Gastrocnemius medialis (tissue), 4 donors: ENCODE measurements around the gene PROSER2. TPM values are rescaled to one million over a fixed set of nuclear protein-coding genes. Genes with fewer than 3 reads are reported as not detected.

Source experiments
- ATAC-seq, 2 donors: fragments of 150-250 bp; one replicate each; pipeline ENCODE4 v1.9.1; 2016
- DNase-seq, 2 donors: peaks; one replicate each; pipeline ENCODE4 v3.0.0-alpha.2; 2019
- H3K27ac ChIP-seq, 4 donors: fragments of 200-600 bp; sonication (generic); 1 replicate in 1 of 4; 2 replicates in 3 of 4; pipeline ENCODE4 v1.5.1; 2016 to 2018; ENCODE audit warnings: mild to moderate bottlenecking in 2 of 4, moderate library complexity in 1 of 4
- H3K27me3 ChIP-seq, 3 donors: fragments of 200-600 bp; sonication (generic) in 2 of 3; 1 replicate in 1 of 3; 2 replicates in 2 of 3; pipeline versions ENCODE4 v1.5.1 to v1.6.0; 2016 to 2019; ENCODE audit warnings: mild to moderate bottlenecking in 1 of 3, moderate library complexity in 1 of 3
- H3K36me3 ChIP-seq, 2 donors: fragments of 200-600 bp; sonication (generic) in 1 of 2; one replicate each; pipeline ENCODE4 v1.5.1; 2017 to 2018
- H3K4me1 ChIP-seq, 2 donors: fragments of 200-600 bp; sonication (generic) in 1 of 2; one replicate each; pipeline ENCODE4 v1.5.1; 2016 to 2017; ENCODE audit warnings: mild to moderate bottlenecking in 2 of 2
- H3K4me3 ChIP-seq, 4 donors: fragments of 200-600 bp; sonication (generic) in 3 of 4; 1 replicate in 1 of 4; 2 replicates in 3 of 4; pipeline ENCODE4 v1.5.1; 2016 to 2019; ENCODE audit warnings: mild to moderate bottlenecking in 2 of 4
- H3K9me3 ChIP-seq, 3 donors: fragments of 200-600 bp; sonication (generic) in 2 of 3; 1 replicate in 1 of 3; 2 replicates in 2 of 3; pipeline ENCODE4 v1.5.1; 2016 to 2019
- POLR2A ChIP-seq, 2 donors: fragments of 450-650 bp; IDR thresholded peaks; one replicate each; pipeline ENCODE4 v1.6.1; 2017; ENCODE audit warnings: antibody characterized with exemption in 2 of 2, mild to moderate bottlenecking in 2 of 2, moderate library complexity in 2 of 2
- in situ Hi-C, 4 donors: fragments of 200-750 bp; cut with MboI; loops; one replicate each; pipeline versions ENCODE4 v1.15.0 to v1.8.0; 2017; ENCODE audit warnings: low sequenced_read_pairs in 4 of 4
- intact Hi-C: fragments of 100-400 bp; cut with DNase I; formaldehyde crosslinking; loops from one replicate; pipeline ENCODE4 v1.15.1; 2023; ENCODE audit warnings: low total_unique reads
- total RNA-seq, 4 donors: library from RNA; depleted of rRNA; stranded (reverse); fragments of >200 nt; gene quantifications; one replicate each; pipeline versions ENCODE4 v1.1.0 to v1.2.3, GENCODE V29; 2016
- TF ChIP-seq, protein P1 (sequence below), 5 experiments: fragments of 450-650 bp in 3 of 5; fragments of 200-600 bp in 2 of 5; sonication (generic) in 2 of 5; IDR thresholded peaks in 4 of 5; conservative IDR thresholded peaks in 1 of 5; 1 replicate in 4 of 5; 2 replicates in 1 of 5; pipeline ENCODE4 v1.5.1; 2016 to 2019; ENCODE audit warnings: antibody characterized with exemption in 5 of 5, mild to moderate bottlenecking in 3 of 5, moderate library complexity in 3 of 5

The PROSER2 gene
- total RNA-seq, 4 donors from 2014 or later, result 0.88 to 3.4 (median 1.4) TPM

DNA sequence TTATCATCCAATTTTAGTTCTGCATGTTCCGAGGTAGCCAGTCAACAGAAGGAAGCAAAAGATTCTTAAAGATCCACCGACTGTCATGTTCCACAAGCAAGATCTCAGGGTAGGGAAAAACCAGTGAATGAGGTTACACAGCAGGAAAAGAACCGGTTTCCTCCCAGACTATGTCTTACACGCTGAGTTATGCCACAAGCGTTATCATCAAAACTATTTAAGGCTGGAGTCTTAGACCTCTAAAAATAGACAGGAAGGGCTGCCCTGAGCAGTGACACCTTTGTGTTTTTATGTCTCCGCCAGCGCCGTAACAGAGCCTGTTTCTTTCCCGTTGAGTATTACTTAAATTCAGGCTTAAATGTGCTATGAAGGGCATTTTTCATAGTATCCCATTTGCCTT is 48.3 kb downstream of the PROSER2 start:
- ATAC-seq (peak; percentile 47 to 67), DNase-seq (no peak)
- in situ Hi-C loops, result no loop called here
- intact Hi-C loops, result no loop called here
- peaks cover 0 to 7% (median 0%) of the 10 kb centered on the region in 3 donors for H3K27me3 ChIP-seq
- H3K4me1 ChIP-seq, result peaks cover 19 to 26% of the 10 kb centered on the region in 2 donors
- no peak overlapping the region for H3K4me3 ChIP-seq
- no peaks in the 10 kb centered on the region for H3K9me3 ChIP-seq
- TF ChIP-seq, protein P1, sequence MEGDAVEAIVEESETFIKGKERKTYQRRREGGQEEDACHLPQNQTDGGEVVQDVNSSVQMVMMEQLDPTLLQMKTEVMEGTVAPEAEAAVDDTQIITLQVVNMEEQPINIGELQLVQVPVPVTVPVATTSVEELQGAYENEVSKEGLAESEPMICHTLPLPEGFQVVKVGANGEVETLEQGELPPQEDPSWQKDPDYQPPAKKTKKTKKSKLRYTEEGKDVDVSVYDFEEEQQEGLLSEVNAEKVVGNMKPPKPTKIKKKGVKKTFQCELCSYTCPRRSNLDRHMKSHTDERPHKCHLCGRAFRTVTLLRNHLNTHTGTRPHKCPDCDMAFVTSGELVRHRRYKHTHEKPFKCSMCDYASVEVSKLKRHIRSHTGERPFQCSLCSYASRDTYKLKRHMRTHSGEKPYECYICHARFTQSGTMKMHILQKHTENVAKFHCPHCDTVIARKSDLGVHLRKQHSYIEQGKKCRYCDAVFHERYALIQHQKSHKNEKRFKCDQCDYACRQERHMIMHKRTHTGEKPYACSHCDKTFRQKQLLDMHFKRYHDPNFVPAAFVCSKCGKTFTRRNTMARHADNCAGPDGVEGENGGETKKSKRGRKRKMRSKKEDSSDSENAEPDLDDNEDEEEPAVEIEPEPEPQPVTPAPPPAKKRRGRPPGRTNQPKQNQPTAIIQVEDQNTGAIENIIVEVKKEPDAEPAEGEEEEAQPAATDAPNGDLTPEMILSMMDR (IDR thresholded peaks at IDR 0.05 in 4 of 5, conservative IDR thresholded peaks at IDR 0.05 in 1 of 5), result no peak
- TF ChIP-seq POLR2A (IDR thresholded peaks at IDR 0.05), result no peak
- no peaks in the 10 kb centered on the region for H3K36me3 ChIP-seq
- peak overlapping the region in 2 of 4 donors; percentile 40 to 47 for H3K27ac ChIP-seq

DNA sequence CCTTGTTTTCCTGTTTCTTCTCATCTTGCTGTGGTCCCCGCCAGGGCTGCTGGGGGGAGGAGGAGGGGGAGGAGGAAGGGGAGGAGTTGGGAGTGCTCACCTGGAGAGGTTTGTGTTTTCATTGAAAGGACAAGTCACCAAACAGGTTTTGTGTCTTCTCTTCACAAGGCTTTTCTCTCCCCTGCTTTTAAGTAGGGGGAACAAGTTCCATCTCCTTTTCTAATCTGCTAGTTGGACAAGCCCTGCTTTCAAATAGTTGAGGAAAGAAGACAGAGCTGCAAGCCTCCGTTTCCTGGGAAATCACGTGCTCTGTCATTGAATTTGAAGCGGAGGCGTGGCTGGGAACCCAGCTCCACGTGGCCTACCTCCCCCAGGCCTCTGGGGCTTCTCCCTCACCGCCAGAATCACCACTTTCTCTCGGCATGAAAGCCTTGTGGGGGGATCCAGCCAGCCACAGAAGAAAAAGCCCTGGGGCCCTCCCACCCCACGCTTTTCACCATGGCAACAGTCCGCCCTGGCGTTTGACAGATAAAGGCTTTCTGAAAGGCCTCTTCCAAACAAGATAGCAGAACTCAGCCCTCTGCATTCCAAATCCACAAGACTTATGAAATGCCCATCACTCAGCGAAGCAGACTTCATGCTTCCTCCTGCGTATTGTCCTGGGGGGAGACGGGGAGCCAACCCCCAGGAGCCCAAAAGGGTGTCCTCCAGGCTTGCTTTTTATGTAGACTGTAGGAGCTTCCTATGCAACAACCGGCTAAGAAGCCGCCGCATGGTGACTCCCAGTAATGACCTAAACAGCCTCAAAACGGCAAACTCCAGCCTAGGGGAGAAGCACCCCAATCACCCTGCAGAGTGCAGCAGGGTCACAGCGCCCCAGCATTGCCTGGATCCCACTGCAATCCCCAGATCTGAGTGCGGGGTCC is 51.7 kb downstream of the PROSER2 start:
- no peak overlapping the region for H3K4me3 ChIP-seq
- H3K27ac ChIP-seq, result peak overlapping the region in 2 of 4 donors; percentile 24 to 43
- peaks cover 19 to 26% of the 10 kb centered on the region in 2 donors for H3K4me1 ChIP-seq
- TF ChIP-seq, protein P1 (IDR thresholded peaks at IDR 0.05 in 4 of 5, conservative IDR thresholded peaks at IDR 0.05 in 1 of 5), result no peak
- TF ChIP-seq POLR2A (IDR thresholded peaks at IDR 0.05), result no peak
- no peaks in the 10 kb centered on the region for H3K36me3 ChIP-seq
- no peak for ATAC-seq
- in situ Hi-C loops (no loop called here), intact Hi-C loops (no loop called here)
- no peaks in the 10 kb centered on the region for H3K9me3 ChIP-seq
- no peaks in the 10 kb centered on the region for H3K27me3 ChIP-seq
- no peak for DNase-seq

DNA sequence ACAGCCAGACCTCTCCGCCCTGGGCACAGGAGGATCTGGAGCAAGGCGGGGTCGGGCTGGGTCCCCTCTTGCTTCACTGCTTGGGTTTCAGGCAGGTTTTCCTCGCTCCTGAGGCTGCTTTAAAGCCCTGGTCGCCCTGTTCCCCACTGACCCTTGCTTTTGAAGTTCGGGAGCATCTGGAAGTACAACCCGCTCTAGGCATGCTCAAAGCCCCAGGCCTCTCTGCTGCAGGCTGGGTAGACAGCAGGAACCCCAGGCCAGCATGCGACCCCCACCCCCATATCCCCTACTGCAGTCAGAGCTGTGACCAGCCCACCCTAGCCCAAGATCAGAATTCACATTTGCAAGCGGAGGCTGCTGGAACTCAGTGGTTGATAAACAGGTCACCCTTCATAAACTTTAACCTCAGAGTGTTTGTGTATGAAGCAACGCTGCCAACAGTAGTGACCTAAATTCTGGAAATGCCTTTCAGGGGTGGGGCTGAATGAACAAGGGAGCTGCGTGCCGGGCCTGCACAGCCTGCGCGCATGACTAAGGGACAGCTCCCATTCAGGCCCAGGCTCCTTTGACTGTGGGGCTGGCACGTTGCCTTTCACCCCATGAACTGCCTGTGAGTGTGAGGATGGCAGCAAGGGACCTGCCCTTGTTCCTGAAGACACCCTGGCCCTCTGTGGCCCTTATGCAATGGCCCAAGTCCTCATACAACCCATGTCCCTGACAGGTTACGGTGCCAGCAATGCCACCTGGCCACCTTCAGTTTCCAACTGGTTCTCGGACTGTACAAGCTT is 52.5 kb downstream of the PROSER2 start:
- Histone ChIP-seq H3K27ac (peak overlapping the region in 3 of 4 donors; percentile 24 to 49 (median 41)), H3K4me3 (no peak overlapping the region), H3K9me3 (no peaks in the 10 kb centered on the region), H3K27me3 (no peaks in the 10 kb centered on the region), H3K36me3 (no peaks in the 10 kb centered on the region), H3K4me1 (peaks cover 15 to 26% of the 10 kb centered on the region in 2 donors)
- TF ChIP-seq, protein P1 (IDR thresholded peaks at IDR 0.05 in 4 of 5, conservative IDR thresholded peaks at IDR 0.05 in 1 of 5), result no peak
- TF ChIP-seq POLR2A (IDR thresholded peaks at IDR 0.05), result no peak
- in situ Hi-C loops, result no loop called here
- intact Hi-C loops, result no loop called here
- DNase-seq, result peak; percentile 74 to 88
- peak; percentile 83 to 86 for ATAC-seq

DNA sequence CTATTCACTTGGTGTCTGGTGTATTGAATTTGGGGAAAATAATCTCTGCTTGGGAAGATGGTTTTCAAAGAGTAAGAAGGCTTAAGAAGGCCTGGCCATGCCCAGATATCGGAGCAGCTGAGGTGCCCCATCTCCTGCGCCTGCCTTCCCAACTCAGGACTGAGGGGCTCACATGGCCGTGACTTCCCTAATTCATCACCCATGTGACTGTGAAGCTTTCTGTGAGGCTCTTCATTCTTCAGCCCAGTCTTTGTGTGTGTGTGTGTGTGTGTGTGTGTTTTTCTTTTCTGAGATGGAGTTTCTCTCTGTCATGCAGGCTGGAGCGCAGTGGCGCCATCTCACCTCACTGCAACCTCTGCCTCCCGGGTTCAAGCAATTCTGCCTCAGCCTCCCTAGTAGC is 53.2 kb downstream of the PROSER2 start:
- DNase-seq (no peak), ATAC-seq (no peak)
- no peak overlapping the region for H3K4me3 ChIP-seq
- in situ Hi-C loops (no loop called here), intact Hi-C loops (no loop called here)
- no peaks in the 10 kb centered on the region for H3K36me3 ChIP-seq
- peak overlapping the region in 3 of 4 donors; percentile 24 to 49 (median 41) for H3K27ac ChIP-seq
- no peaks in the 10 kb centered on the region for H3K27me3 ChIP-seq
- TF ChIP-seq POLR2A (IDR thresholded peaks at IDR 0.05), result no peak
- TF ChIP-seq, protein P1 (IDR thresholded peaks at IDR 0.05 in 4 of 5, conservative IDR thresholded peaks at IDR 0.05 in 1 of 5), result no peak
- no peaks in the 10 kb centered on the region for H3K9me3 ChIP-seq
- peaks cover 13 to 20% of the 10 kb centered on the region in 2 donors for H3K4me1 ChIP-seq
